Measurements from ENCODE around the gene OR5AC2.

DNA sequence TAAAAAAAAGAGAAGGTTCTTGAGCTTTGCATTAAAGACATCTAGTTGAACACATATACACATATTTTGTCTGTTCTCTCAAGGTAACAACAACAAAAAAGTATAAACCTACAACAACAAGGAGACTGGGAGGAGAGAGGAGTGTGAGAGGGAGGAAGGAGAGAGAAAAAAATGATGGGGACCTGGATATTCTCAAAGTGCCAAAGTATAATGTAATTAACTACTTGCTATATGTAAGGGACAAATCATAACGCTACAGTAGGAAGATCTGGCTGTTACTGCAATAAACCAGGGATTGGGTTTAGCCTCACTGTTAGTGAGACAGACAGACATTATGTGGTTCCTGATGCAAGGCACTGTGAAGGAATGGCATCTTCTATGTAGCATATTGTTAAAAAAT is 37.7 kb upstream of the OR5AC2 start:
- TF ChIP-seq, protein P1, sequence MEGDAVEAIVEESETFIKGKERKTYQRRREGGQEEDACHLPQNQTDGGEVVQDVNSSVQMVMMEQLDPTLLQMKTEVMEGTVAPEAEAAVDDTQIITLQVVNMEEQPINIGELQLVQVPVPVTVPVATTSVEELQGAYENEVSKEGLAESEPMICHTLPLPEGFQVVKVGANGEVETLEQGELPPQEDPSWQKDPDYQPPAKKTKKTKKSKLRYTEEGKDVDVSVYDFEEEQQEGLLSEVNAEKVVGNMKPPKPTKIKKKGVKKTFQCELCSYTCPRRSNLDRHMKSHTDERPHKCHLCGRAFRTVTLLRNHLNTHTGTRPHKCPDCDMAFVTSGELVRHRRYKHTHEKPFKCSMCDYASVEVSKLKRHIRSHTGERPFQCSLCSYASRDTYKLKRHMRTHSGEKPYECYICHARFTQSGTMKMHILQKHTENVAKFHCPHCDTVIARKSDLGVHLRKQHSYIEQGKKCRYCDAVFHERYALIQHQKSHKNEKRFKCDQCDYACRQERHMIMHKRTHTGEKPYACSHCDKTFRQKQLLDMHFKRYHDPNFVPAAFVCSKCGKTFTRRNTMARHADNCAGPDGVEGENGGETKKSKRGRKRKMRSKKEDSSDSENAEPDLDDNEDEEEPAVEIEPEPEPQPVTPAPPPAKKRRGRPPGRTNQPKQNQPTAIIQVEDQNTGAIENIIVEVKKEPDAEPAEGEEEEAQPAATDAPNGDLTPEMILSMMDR (IDR thresholded peaks at IDR 0.05), result no peak
- TF ChIP-seq YY1 (IDR thresholded peaks at IDR 0.05; ENCODE audit: low read depth), result no peak
- no peak for TF ChIP-seq MXI1 (IDR thresholded peaks at IDR 0.05; ENCODE audit: low read depth, low read length)
- TF ChIP-seq MAX (IDR thresholded peaks at IDR 0.05; ENCODE audit: low read depth), result no peak
- no peak for TF ChIP-seq ZBTB33 (IDR thresholded peaks at IDR 0.05; ENCODE audit: borderline replicate concordance, low read depth)
- TF ChIP-seq RAD21 (IDR thresholded peaks at IDR 0.05; ENCODE audit: low read length), result no peak
- TF ChIP-seq POLR2AphosphoS5 (IDR thresholded peaks at IDR 0.05; ENCODE audit: low read depth, low read length), result no peak

All from SK-N-SH (cell line).